NCI-H1436 (cell line): Measurements from ENCODE around the gene VSTM2B.
A peak's percentile ranks its signal among the peaks of the same experiment; 100 is the strongest.

Experiments used
- DNase-seq: peaks from one replicate; lab custom pipeline; 2025; lab: John Stamatoyannopoulos, UW

Gene VSTM2B

GRCh38 chr19:29566496-29567054 is 40.8 kb downstream of the VSTM2B start:
- DNase-seq: no peak

- DNase-seq: peak; percentile 41
Measured at GRCh38 chr19:29567366-29567915, 41.6 kb downstream of the VSTM2B start.

GRCh38 chr19:29568036-29569025 is 42.5 kb downstream of the VSTM2B start:
- no peak for DNase-seq

GRCh38 chr19:29569038-29569911 is 43.5 kb downstream of the VSTM2B start:
- DNase-seq: no peak

GRCh38 chr19:29571181-29571580 is 45.4 kb downstream of the VSTM2B start:
- no peak for DNase-seq

- no peak for DNase-seq
Measured at GRCh38 chr19:29573486-29573885, 47.7 kb downstream of the VSTM2B start.

- DNase-seq: no peak
Measured at GRCh38 chr19:29574510-29574909, 48.7 kb downstream of the VSTM2B start.

GRCh38 chr19:29576046-29576606 is 50.3 kb downstream of the VSTM2B start:
- no peak for DNase-seq

- DNase-seq: no peak
Measured at GRCh38 chr19:29576761-29577648, 51.2 kb downstream of the VSTM2B start.

- DNase-seq: no peak
Measured at GRCh38 chr19:29577649-29577963, 51.8 kb downstream of the VSTM2B start.

GRCh38 chr19:29578349-29578748 is 52.6 kb downstream of the VSTM2B start:
- DNase-seq: no peak

- no peak for DNase-seq
Measured at GRCh38 chr19:29579308-29579910, 53.6 kb downstream of the VSTM2B start.

- DNase-seq: no peak
Measured at GRCh38 chr19:29581398-29581797, 55.6 kb downstream of the VSTM2B start.

GRCh38 chr19:29583196-29583999 is 57.6 kb downstream of the VSTM2B start:
- no peak for DNase-seq

GRCh38 chr19:29586401-29586800 is 60.6 kb downstream of the VSTM2B start:
- no peak for DNase-seq

- DNase-seq: no peak
Measured at GRCh38 chr19:29587059-29587458, 61.3 kb downstream of the VSTM2B start.

GRCh38 chr19:29587518-29587986 is 61.8 kb downstream of the VSTM2B start:
- no peak for DNase-seq

- DNase-seq: no peak
Measured at GRCh38 chr19:29588095-29588494, 62.3 kb downstream of the VSTM2B start.

- peak; percentile 42 for DNase-seq
Measured at GRCh38 chr19:29590278-29590677, 64.5 kb downstream of the VSTM2B start.
